Liver (tissue), 9 donors: ENCODE data around the gene BIRC3. TPM values are rescaled to one million over a fixed set of nuclear protein-coding genes. Genes with fewer than 3 reads are reported as not detected.

Experiments
- DNase-seq: peaks from one replicate; pipeline ENCODE4 v3.0.0-alpha.2; 2017; ENCODE audit warnings: low spot score
- H3K27ac ChIP-seq, 2 donors: one replicate each; pipeline ENCODE4 v1.7.0; 2013; ENCODE audit warnings: inconsistent platforms in 2 of 2, low read length in 2 of 2, control low read depth in 1 of 2, low read depth in 1 of 2, mild to moderate bottlenecking in 1 of 2
- H3K27me3 ChIP-seq, 4 donors: one replicate each; pipeline versions ENCODE4 v1.6.1 to v1.7.0; 2013; ENCODE audit warnings: low read length in 3 of 4, inconsistent platforms in 1 of 4, mild to moderate bottlenecking in 1 of 4, moderate library complexity in 1 of 4; ENCODE audit not compliant: control insufficient read depth in 4 of 4, insufficient read depth in 4 of 4
- H3K36me3 ChIP-seq, 4 donors: one replicate each; pipeline versions ENCODE4 v1.6.1 to v1.7.0; 2013; ENCODE audit warnings: low read length in 3 of 4, mild to moderate bottlenecking in 3 of 4, low read depth in 1 of 4, moderate library complexity in 1 of 4; ENCODE audit not compliant: control insufficient read depth in 4 of 4, insufficient read depth in 3 of 4
- H3K4me1 ChIP-seq, 4 donors: one replicate each; pipeline versions ENCODE4 v1.6.1 to v1.7.0; 2013; ENCODE audit warnings: low read length in 3 of 4, mild to moderate bottlenecking in 3 of 4, moderate library complexity in 1 of 4; ENCODE audit not compliant: control insufficient read depth in 4 of 4, insufficient read depth in 4 of 4
- H3K4me3 ChIP-seq, 3 donors: one replicate each; pipeline versions ENCODE4 v1.6.1 to v1.7.0; 2013; ENCODE audit warnings: low read length in 3 of 3, control low read depth in 1 of 3, low read depth in 1 of 3, mild to moderate bottlenecking in 1 of 3
- H3K9ac ChIP-seq, 2 donors: one replicate each; pipeline ENCODE4 v1.7.0; 2013; ENCODE audit warnings: low read length in 2 of 2, mild to moderate bottlenecking in 2 of 2, moderate library complexity in 2 of 2, control low read depth in 1 of 2, low read depth in 1 of 2
- H3K9me3 ChIP-seq, 4 donors: one replicate each; pipeline versions ENCODE4 v1.6.1 to v1.7.0; 2013; ENCODE audit warnings: low read length in 3 of 4; ENCODE audit not compliant: control insufficient read depth in 4 of 4
- ATF3 ChIP-seq: IDR thresholded peaks from 2 replicates; pipeline ENCODE4 v1.6.1; 2016; ENCODE audit warnings: antibody characterized with exemption
- FOXA1 ChIP-seq: IDR thresholded peaks from 2 replicates; pipeline ENCODE4 v1.6.1; 2016; ENCODE audit warnings: antibody characterized with exemption
- FOXA2 ChIP-seq: IDR thresholded peaks from 2 replicates; pipeline ENCODE4 v1.6.1; 2016; ENCODE audit warnings: antibody characterized with exemption
- GABPA ChIP-seq, 2 donors: IDR thresholded peaks in 1 of 2; conservative IDR thresholded peaks in 1 of 2; 2 replicates each; pipeline ENCODE4 v1.6.1; 2016; ENCODE audit warnings: antibody characterized with exemption in 2 of 2, mild to moderate bottlenecking in 1 of 2, moderate library complexity in 1 of 2
- HNF4A ChIP-seq, 2 donors: conservative IDR thresholded peaks; 2 replicates each; pipeline ENCODE4 v1.6.1; 2016; ENCODE audit warnings: antibody characterized with exemption in 2 of 2, mild to moderate bottlenecking in 2 of 2
- HNF4G ChIP-seq: IDR thresholded peaks from 2 replicates; pipeline ENCODE4 v1.6.1; 2016; ENCODE audit warnings: antibody characterized with exemption
- JUND ChIP-seq, 2 donors: IDR thresholded peaks; 2 replicates each; pipeline ENCODE4 v1.6.1; 2016; ENCODE audit warnings: antibody characterized with exemption in 2 of 2
- NR2F2 ChIP-seq: IDR thresholded peaks from 2 replicates; pipeline ENCODE4 v1.6.1; 2016; ENCODE audit warnings: antibody characterized with exemption
- RAD21 ChIP-seq, 2 donors: IDR thresholded peaks; 2 replicates each; pipeline ENCODE4 v1.6.1; 2016; ENCODE audit warnings: antibody characterized with exemption in 2 of 2, mild to moderate bottlenecking in 2 of 2
- REST ChIP-seq: IDR thresholded peaks from 2 replicates; pipeline ENCODE4 v1.6.1; 2016; ENCODE audit warnings: antibody characterized with exemption, mild to moderate bottlenecking
- RXRA ChIP-seq, 2 donors: IDR thresholded peaks; 2 replicates each; pipeline ENCODE4 v1.6.1; 2017 to 2018; ENCODE audit warnings: antibody characterized with exemption in 2 of 2, mild to moderate bottlenecking in 1 of 2
- TAF1 ChIP-seq: conservative IDR thresholded peaks from 2 replicates; pipeline ENCODE4 v1.6.1; 2016; ENCODE audit warnings: antibody characterized with exemption, mild to moderate bottlenecking
- ZBTB33 ChIP-seq: IDR thresholded peaks from 2 replicates; pipeline ENCODE4 v1.6.1; 2016; ENCODE audit warnings: antibody characterized with exemption
- WGBS: extraction: QIAGEN DNeasy Blood & Tissue Kit; methylation state at CpG from one replicate; pipeline ENCODE4 v1.1.7; 2013; 5-methylcytosine and 5-hydroxymethylcytosine counted together
- polyA plus RNA-seq, 2 donors: library from polyadenylated mRNA; stranded (reverse) in 1 of 2; unstranded in 1 of 2; fragments of 200-250 nt in 1 of 2; fragments of >200 nt in 1 of 2; fragmentation: Nextera tagmentation in 1 of 2; extraction: Ambion mirVana in 1 of 2; gene quantifications; one replicate each; pipeline versions ENCODE4 v1.2.1 to v1.2.3, GENCODE V29; 2013 to 2015
- total RNA-seq, 2 donors: library from RNA; depleted of rRNA; stranded (reverse); fragments of >200 nt; gene quantifications; one replicate each; pipeline ENCODE4 v1.2.3, GENCODE V29; 2014
- donor health status: healthy.
- donor health status: healthy.
- donor health status: healthy.
- donor health status: healthy.
- donor health status: healthy.

Gene BIRC3
- total and polyA plus RNA-seq, 4 donors, result 1.4 to 8.1 (median 2.9) TPM

GRCh38 chr11:102343809-102344208 lies 26.5 kb downstream of the BIRC3 start:
- Histone ChIP-seq H3K4me3 (no peak overlapping the region), H3K4me1 (peaks cover 3 to 16% (median 4%) of the 10 kb centered on the region in 4 donors), H3K27ac (no peak overlapping the region), H3K36me3 (no peaks in the 10 kb centered on the region), H3K9me3 (no peaks in the 10 kb centered on the region), H3K9ac (no peak overlapping the region), H3K27me3 (no peaks in the 10 kb centered on the region)
- TF ChIP-seq RAD21 (IDR thresholded peaks at IDR 0.05) (no peak), ZBTB33 (no peak), FOXA2 (no peak), JUND (IDR thresholded peaks at IDR 0.05) (no peak), HNF4G (no peak)
- no peak for DNase-seq
- 41% methylated on average over 1 of the region's 1 CpG for WGBS

GRCh38 chr11:102345904-102346303 lies 28.6 kb downstream of the BIRC3 start:
- Histone ChIP-seq H3K4me3 (peak overlapping the region; percentile 76 to 96 (median 94)), H3K9ac (peak overlapping the region in 1 of 2 donors; percentile 94), H3K4me1 (peaks cover 3 to 25% (median 4%) of the 10 kb centered on the region in 4 donors), H3K27ac (peak overlapping the region; percentile 92 to 96), H3K36me3 (peaks cover 0 to 7% (median 2%) of the 10 kb centered on the region in 4 donors), H3K27me3 (no peaks in the 10 kb centered on the region), H3K9me3 (no peaks in the 10 kb centered on the region)
- 14% methylated on average over 8 of the region's 8 CpGs for WGBS
- TF ChIP-seq JUND (IDR thresholded peaks at IDR 0.05) (peak in 1 of 2 donors; percentile 14), HNF4G (no peak), FOXA2 (no peak)
- peak; percentile 44 for DNase-seq

- H3K9ac ChIP-seq, result peak overlapping the region; percentile 86 to 94
- peak overlapping the region; percentile 76 to 96 (median 94) for H3K4me3 ChIP-seq
- no peak for DNase-seq
- TF ChIP-seq RAD21 (IDR thresholded peaks at IDR 0.05), result no peak
- TF ChIP-seq TAF1, result no peak
- TF ChIP-seq HNF4A (conservative IDR thresholded peaks at IDR 0.05), result no peak
- H3K9me3 ChIP-seq, result no peaks in the 10 kb centered on the region
- H3K27me3 ChIP-seq, result no peaks in the 10 kb centered on the region
- peak overlapping the region; percentile 92 to 96 for H3K27ac ChIP-seq
- peaks cover 3 to 25% (median 4%) of the 10 kb centered on the region in 4 donors for H3K4me1 ChIP-seq
- 0% methylated on average over 5 of the region's 5 CpGs for WGBS
- H3K36me3 ChIP-seq, result peaks cover 0 to 9% (median 2%) of the 10 kb centered on the region in 4 donors
Observed at GRCh38 chr11:102346456-102346747, 29.1 kb downstream of the BIRC3 start.

- peak; percentile 94 for DNase-seq
- WGBS, result under 1% methylated on average over 77 of the region's 77 CpGs
- Histone ChIP-seq H3K4me3 (peak within 1 kb of the TSS; percentile 76 to 96 (median 94)), H3K36me3 (peaks cover 0 to 9% (median 3%) of the 10 kb centered on the region in 4 donors), H3K9ac (peak within 1 kb of the TSS; percentile 86 to 94), H3K27me3 (no peaks in the 10 kb centered on the region), H3K4me1 (peaks cover 3 to 25% (median 4%) of the 10 kb centered on the region in 4 donors), H3K9me3 (no peaks in the 10 kb centered on the region), H3K27ac (peak within 1 kb of the TSS; percentile 92 to 96)
- TF ChIP-seq HNF4G, result no peak
- TF ChIP-seq ZBTB33, result no peak
- TF ChIP-seq FOXA2, result no peak
- peak in 1 of 2 donors; percentile 29 for TF ChIP-seq JUND (IDR thresholded peaks at IDR 0.05)
- peak; percentile 83 for TF ChIP-seq REST
- no peak for TF ChIP-seq FOXA1
- peak; percentile 84 for TF ChIP-seq NR2F2
- peak in 1 of 2 donors; percentile 3 for TF ChIP-seq HNF4A (conservative IDR thresholded peaks at IDR 0.05)
- TF ChIP-seq ATF3, result peak; percentile 28
- TF ChIP-seq RXRA (IDR thresholded peaks at IDR 0.05), result peak; percentile 23 to 55
- TF ChIP-seq RAD21 (IDR thresholded peaks at IDR 0.05), result peak; percentile 21 to 47
- TF ChIP-seq GABPA (IDR thresholded peaks at IDR 0.05 in 1 of 2, conservative IDR thresholded peaks at IDR 0.05 in 1 of 2), result peak in 1 of 2 donors; percentile 80
- TF ChIP-seq TAF1, result peak; percentile 43
Observed at GRCh38 chr11:102346748-102347461, 29.6 kb downstream of the BIRC3 start, which contains the start of gene BIRC2. Gene BIRC2 (plus strand): TSS chr11:102347214. CDS start chr11:102349855, 2,641 bp downstream.
